Naive thymus-derived CD4-positive, alpha-beta T cell (primary cell): Measurements from ENCODE around the gene KRTAP10-3. TPM values are rescaled to one million over a fixed set of nuclear protein-coding genes. Genes with fewer than 3 reads are reported as not detected.

Experiments used
- ATAC-seq: fragments of 150-1000 bp; cut with Tn5 transposase; 2 replicates; pipeline ENCODE4 v1.10.0; 2021; ENCODE audit warnings: mild to moderate bottlenecking, moderate library complexity
- CTCF ChIA-PET: fragments of 350-600 bp; sonication (Branson Sonifier 250); formaldehyde crosslinking; loops from one replicate; lab custom pipeline; 2021; ENCODE audit warnings: antibody characterized with exemption; lab: Charles Lee
- POLR2A ChIA-PET: fragments of 350-600 bp; sonication (Branson Sonifier 250); formaldehyde crosslinking; loops from one replicate; lab custom pipeline; 2021; ENCODE audit warnings: antibody characterized with exemption, inconsistent platforms; lab: Charles Lee
- DNase-seq, 9 donors: peaks; one replicate each; pipeline versions ENCODE4 v3.0.0 to v3.0.0-alpha.2; 2020 to 2022; ENCODE audit warnings: mixed read lengths in 1 of 9
- H3K27ac ChIP-seq: one replicate; pipeline ENCODE4 v1.7.0; 2013; ENCODE audit warnings: mild to moderate bottlenecking, low read depth, low read length, moderate library complexity
- H3K27me3 ChIP-seq, 2 donors: one replicate each; pipeline ENCODE4 v1.7.0; 2013; ENCODE audit warnings: low read length in 2 of 2, mild to moderate bottlenecking in 2 of 2, moderate library complexity in 2 of 2; ENCODE audit not compliant: control insufficient read depth in 2 of 2, insufficient read depth in 2 of 2
- H3K36me3 ChIP-seq, 3 experiments: 1 replicate in 2 of 3; 2 replicates in 1 of 3; pipeline ENCODE4 v1.7.0; 2013; ENCODE audit warnings: low read length in 3 of 3, mild to moderate bottlenecking in 3 of 3, moderate library complexity in 1 of 3; ENCODE audit not compliant: insufficient read depth in 3 of 3, control insufficient read depth in 2 of 3
- H3K4me1 ChIP-seq, 2 donors: one replicate each; pipeline ENCODE4 v1.7.0; 2013; ENCODE audit warnings: low read length in 2 of 2, mild to moderate bottlenecking in 2 of 2, moderate library complexity in 1 of 2; ENCODE audit not compliant: control insufficient read depth in 2 of 2, insufficient read depth in 2 of 2
- H3K4me3 ChIP-seq: 2 replicates; pipeline ENCODE4 v1.7.0; 2013; ENCODE audit warnings: mild to moderate bottlenecking, low read length
- H3K9me3 ChIP-seq, 3 experiments: 1 replicate in 2 of 3; 2 replicates in 1 of 3; pipeline ENCODE4 v1.7.0; 2013; ENCODE audit warnings: low read length in 3 of 3; ENCODE audit not compliant: control insufficient read depth in 2 of 3
- H3K27ac Mint-ChIP-seq, 9 donors: one replicate each; pipeline ENCODE4 v1.8.0; 2020 to 2022; ENCODE audit warnings: mixed read lengths in 9 of 9, mild to moderate bottlenecking in 8 of 9, moderate library complexity in 5 of 9, inconsistent platforms in 2 of 9
- H3K27me3 Mint-ChIP-seq, 5 donors: one replicate each; pipeline ENCODE4 v1.8.0; 2021 to 2022; ENCODE audit warnings: mixed read lengths in 5 of 5, mild to moderate bottlenecking in 1 of 5
- H3K36me3 Mint-ChIP-seq, 5 donors: one replicate each; pipeline ENCODE4 v1.8.0; 2020 to 2022; ENCODE audit warnings: mixed read lengths in 5 of 5, mild to moderate bottlenecking in 3 of 5, inconsistent platforms in 1 of 5
- H3K4me1 Mint-ChIP-seq, 7 donors: one replicate each; pipeline ENCODE4 v1.8.0; 2020 to 2022; ENCODE audit warnings: mixed read lengths in 7 of 7, mild to moderate bottlenecking in 3 of 7, inconsistent platforms in 1 of 7
- H3K4me3 Mint-ChIP-seq, 10 donors: one replicate each; pipeline ENCODE4 v1.8.0; 2020 to 2022; ENCODE audit warnings: mild to moderate bottlenecking in 10 of 10, mixed read lengths in 10 of 10, moderate library complexity in 6 of 10, inconsistent platforms in 2 of 10
- H3K9me3 Mint-ChIP-seq, 11 donors: one replicate each; pipeline ENCODE4 v1.8.0; 2020 to 2022; ENCODE audit warnings: mixed read lengths in 11 of 11, mild to moderate bottlenecking in 4 of 11, inconsistent platforms in 1 of 11, moderate library complexity in 1 of 11
- intact Hi-C, 2 donors: fragments of 100-400 bp; cut with micrococcal nuclease; formaldehyde crosslinking; loops; one replicate each; pipeline ENCODE4 v1.15.1; 2023
- polyA plus RNA-seq, 2 donors: library from polyadenylated mRNA; unstranded; fragments of 300-500 nt; fragmentation: Illumina TruSeq; gene quantifications; one replicate each; pipeline ENCODE4 v1.2.3, GENCODE V29; 2021
- total RNA-seq, 6 experiments: library from RNA in 5 of 6; stranded (reverse) in 5 of 6; gene quantifications; 1 replicate in 5 of 6; 2 replicates in 1 of 6; pipeline ENCODE4 v1.2.3 and lab custom pipeline; 2021 to 2026

The KRTAP10-3 gene
- total and polyA plus RNA-seq, 7 experiments from 2014 or later: not detected

- Mint-ChIP-seq H3K4me3 (no peak overlapping the region), H3K9me3 (peaks cover 0 to 37% (median 16%) of the 10 kb centered on the region in 11 donors), H3K27me3 (peaks cover 0 to 7% (median 4%) of the 10 kb centered on the region in 5 donors), H3K36me3 (peaks cover 0 to 7% (median 4%) of the 10 kb centered on the region in 5 donors), H3K4me1 (peaks cover 0 to 15% (median 5%) of the 10 kb centered on the region in 7 donors), H3K27ac (peak overlapping the region in 1 of 9 donors; percentile 59)
- ATAC-seq (no peak), DNase-seq (no peak)
- no peaks in the 10 kb centered on the region for H3K36me3 ChIP-seq
- ChIA-PET POLR2A (no interaction called here), CTCF (interaction anchor here (0.6 kb wide), 1 partner anchor 56 kb away, joined by 4 read pairs; no protein-coding TSS in a partner anchor)
- H3K27me3 ChIP-seq: no peaks in the 10 kb centered on the region
- H3K4me1 ChIP-seq: no peaks in the 10 kb centered on the region
- intact Hi-C loops: loop anchor here in 1 of 2 donors (1.0 kb wide), 1 partner anchor 19 kb away; the partner anchor contains the start of gene KRTAP10-6
- H3K9me3 ChIP-seq: peaks cover 0 to 8% (median 0%) of the 10 kb centered on the region in 3 experiments
- no peak overlapping the region for H3K4me3 ChIP-seq
- H3K27ac ChIP-seq: no peak overlapping the region
Observed at GRCh38 chr21:44572959-44573583, 14.5 kb upstream of the KRTAP10-3 start.

- H3K4me3 ChIP-seq: no peak overlapping the region
- H3K36me3 ChIP-seq: no peaks in the 10 kb centered on the region
- CTCF ChIA-PET: interaction anchor here (0.6 kb wide), 1 partner anchor 55 kb away, joined by 4 read pairs; no protein-coding TSS in a partner anchor
- Mint-ChIP-seq H3K27ac (peak overlapping the region in 2 of 9 donors; percentile 27 to 64), H3K9me3 (peaks cover 0 to 27% (median 10%) of the 10 kb centered on the region in 11 donors), H3K4me1 (peaks cover 0 to 15% (median 5%) of the 10 kb centered on the region in 7 donors), H3K36me3 (peaks cover 0 to 4% (median 3%) of the 10 kb centered on the region in 5 donors), H3K27me3 (peaks cover 0 to 7% (median 4%) of the 10 kb centered on the region in 5 donors), H3K4me3 (peak overlapping the region in 1 of 10 donors; percentile 38)
- ATAC-seq (no peak), DNase-seq (no peak)
- H3K27ac ChIP-seq: no peak overlapping the region
- POLR2A ChIA-PET: interaction anchor here (0.6 kb wide), 1 partner anchor 726 kb away, joined by 3 read pairs; no protein-coding TSS in a partner anchor
- H3K4me1 ChIP-seq: no peaks in the 10 kb centered on the region
- H3K27me3 ChIP-seq: no peaks in the 10 kb centered on the region
- peaks cover 0 to 4% (median 0%) of the 10 kb centered on the region in 3 experiments for H3K9me3 ChIP-seq
- intact Hi-C loops: no loop called here
Observed at GRCh38 chr21:44571844-44572782, 13.5 kb upstream of the KRTAP10-3 start.

- Mint-ChIP-seq H3K4me1 (peaks cover 0 to 15% (median 5%) of the 10 kb centered on the region in 7 donors), H3K36me3 (peaks cover 0 to 4% (median 3%) of the 10 kb centered on the region in 5 donors), H3K9me3 (peaks cover 0 to 21% (median 5%) of the 10 kb centered on the region in 11 donors), H3K27ac (peak overlapping the region in 2 of 9 donors; percentile 27 to 64), H3K27me3 (peaks cover 0 to 11% (median 4%) of the 10 kb centered on the region in 5 donors), H3K4me3 (no peak overlapping the region)
- H3K4me3 ChIP-seq: no peak overlapping the region
- POLR2A ChIA-PET: no interaction called here
- peaks cover 0 to 4% (median 0%) of the 10 kb centered on the region in 3 experiments for H3K9me3 ChIP-seq
- ATAC-seq (no peak), DNase-seq (no peak)
- H3K36me3 ChIP-seq: no peaks in the 10 kb centered on the region
- no peak overlapping the region for H3K27ac ChIP-seq
- no peaks in the 10 kb centered on the region for H3K27me3 ChIP-seq
- intact Hi-C loops: no loop called here
- no peaks in the 10 kb centered on the region for H3K4me1 ChIP-seq
- CTCF ChIA-PET: no interaction called here
Observed at GRCh38 chr21:44571296-44571695, 12.7 kb upstream of the KRTAP10-3 start.

GRCh38 chr21:44569861-44570517, 11.4 kb upstream of the KRTAP10-3 start:
- CTCF ChIA-PET: no interaction called here
- H3K9me3 ChIP-seq: peaks cover 0 to 4% (median 0%) of the 10 kb centered on the region in 3 experiments
- H3K4me3 Mint-ChIP-seq: no peak overlapping the region
- peaks cover 0 to 15% (median 0%) of the 10 kb centered on the region in 11 donors for H3K9me3 Mint-ChIP-seq
- H3K27ac Mint-ChIP-seq: no peak overlapping the region
- no peaks in the 10 kb centered on the region for H3K27me3 ChIP-seq
- peaks cover 0 to 11% (median 0%) of the 10 kb centered on the region in 5 donors for H3K27me3 Mint-ChIP-seq
- peaks cover 0 to 2% of the 10 kb centered on the region in 2 donors for H3K4me1 ChIP-seq
- no peak overlapping the region for H3K27ac ChIP-seq
- ATAC-seq (no peak), DNase-seq (no peak)
- peaks cover 5 to 13% (median 8%) of the 10 kb centered on the region in 7 donors for H3K4me1 Mint-ChIP-seq
- H3K36me3 ChIP-seq: no peaks in the 10 kb centered on the region
- no peak overlapping the region for H3K4me3 ChIP-seq
- POLR2A ChIA-PET: no interaction called here
- intact Hi-C loops: no loop called here
- H3K36me3 Mint-ChIP-seq: peaks cover 0 to 8% (median 3%) of the 10 kb centered on the region in 5 donors

- Histone ChIP-seq H3K36me3 (no peaks in the 10 kb centered on the region), H3K4me3 (no peak overlapping the region), H3K4me1 (peaks cover 0 to 10% of the 10 kb centered on the region in 2 donors), H3K9me3 (peaks cover 0 to 4% (median 0%) of the 10 kb centered on the region in 3 experiments), H3K27me3 (no peaks in the 10 kb centered on the region), H3K27ac (no peak overlapping the region)
- peaks cover 0 to 5% (median 0%) of the 10 kb centered on the region in 5 donors for H3K27me3 Mint-ChIP-seq
- H3K4me3 Mint-ChIP-seq: peak overlapping the region in 2 of 10 donors; percentile 5 to 44
- CTCF ChIA-PET: no interaction called here
- intact Hi-C loops: no loop called here
- peak overlapping the region in 3 of 9 donors; percentile 42 to 88 (median 83) for H3K27ac Mint-ChIP-seq
- DNase-seq (no peak), ATAC-seq (no peak)
- POLR2A ChIA-PET: interaction anchor here (0.8 kb wide), 1 partner anchor 138 kb away, joined by 3 read pairs; no protein-coding TSS in a partner anchor
- peaks cover 0 to 9% (median 3%) of the 10 kb centered on the region in 5 donors for H3K36me3 Mint-ChIP-seq
- H3K4me1 Mint-ChIP-seq: peaks cover 12 to 16% (median 14%) of the 10 kb centered on the region in 7 donors
- peaks cover 0 to 18% (median 0%) of the 10 kb centered on the region in 11 donors for H3K9me3 Mint-ChIP-seq
Observed at GRCh38 chr21:44568667-44569556, 10.3 kb upstream of the KRTAP10-3 start.
